Neural progenitor cell (in vitro differentiated cells): ENCODE results near the gene RPL12.

ENCODE experiments used
- EZH2 ChIP-seq: fragments of 200-600 bp; sonication (generic); IDR thresholded peaks from 2 replicates; pipeline ENCODE4 v1.6.1; 2017; ENCODE audit warnings: antibody characterized with exemption, mild to moderate bottlenecking, moderate library complexity
- TF ChIP-seq, protein P1 (sequence below): fragments of 200-600 bp; sonication (generic); IDR thresholded peaks from 2 replicates; pipeline ENCODE4 v1.5.1; 2017; ENCODE audit warnings: antibody characterized with exemption, mild to moderate bottlenecking

DNA sequence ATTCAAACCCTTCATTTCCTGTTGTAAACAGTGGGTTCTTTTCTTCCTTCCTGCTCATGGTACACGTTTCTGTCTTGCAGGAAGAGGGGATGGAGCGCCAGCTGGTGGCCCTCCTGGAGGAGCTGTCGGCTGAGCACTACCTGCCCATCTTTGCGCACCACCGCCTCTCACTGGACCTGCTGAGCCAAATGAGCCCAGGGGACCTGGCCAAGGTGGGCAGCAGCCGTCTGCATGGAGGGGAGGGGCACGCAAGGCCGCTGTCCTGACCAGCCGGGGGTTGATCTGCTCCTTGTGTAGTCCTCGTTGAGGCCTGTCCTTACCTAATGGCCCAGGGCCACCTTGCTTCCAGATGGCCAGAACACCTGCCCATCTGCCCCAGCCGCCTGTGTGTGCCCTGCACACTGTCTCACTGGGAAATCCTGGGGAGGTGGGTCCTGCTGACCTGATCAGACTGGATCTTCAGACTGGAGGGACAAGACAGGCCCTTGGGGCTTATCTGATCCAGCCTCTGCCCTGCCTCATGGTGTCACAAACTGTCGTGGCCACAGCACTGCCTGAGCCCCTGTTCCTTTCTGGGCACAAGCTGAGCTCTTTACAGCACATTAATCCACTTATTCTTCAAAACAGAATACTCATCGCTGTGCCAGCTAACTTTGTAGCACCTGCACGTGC is 44.8 kb upstream of the RPL12 start:
- TF ChIP-seq, protein P1, sequence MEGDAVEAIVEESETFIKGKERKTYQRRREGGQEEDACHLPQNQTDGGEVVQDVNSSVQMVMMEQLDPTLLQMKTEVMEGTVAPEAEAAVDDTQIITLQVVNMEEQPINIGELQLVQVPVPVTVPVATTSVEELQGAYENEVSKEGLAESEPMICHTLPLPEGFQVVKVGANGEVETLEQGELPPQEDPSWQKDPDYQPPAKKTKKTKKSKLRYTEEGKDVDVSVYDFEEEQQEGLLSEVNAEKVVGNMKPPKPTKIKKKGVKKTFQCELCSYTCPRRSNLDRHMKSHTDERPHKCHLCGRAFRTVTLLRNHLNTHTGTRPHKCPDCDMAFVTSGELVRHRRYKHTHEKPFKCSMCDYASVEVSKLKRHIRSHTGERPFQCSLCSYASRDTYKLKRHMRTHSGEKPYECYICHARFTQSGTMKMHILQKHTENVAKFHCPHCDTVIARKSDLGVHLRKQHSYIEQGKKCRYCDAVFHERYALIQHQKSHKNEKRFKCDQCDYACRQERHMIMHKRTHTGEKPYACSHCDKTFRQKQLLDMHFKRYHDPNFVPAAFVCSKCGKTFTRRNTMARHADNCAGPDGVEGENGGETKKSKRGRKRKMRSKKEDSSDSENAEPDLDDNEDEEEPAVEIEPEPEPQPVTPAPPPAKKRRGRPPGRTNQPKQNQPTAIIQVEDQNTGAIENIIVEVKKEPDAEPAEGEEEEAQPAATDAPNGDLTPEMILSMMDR: no peak
- no peak for TF ChIP-seq EZH2
